HUDEP-2 (cell line): ENCODE results near the gene MEMO1.
"Not testable (repeated sequence)": the region's sequence is repeated elsewhere in the genome, so short reads cannot be mapped to it uniquely, and the experiment has no call there.

Experiments
- DNase-seq, 76 experiments: peaks; one replicate each; lab custom pipeline; 2025; ENCODE audit not compliant: unreplicated experiment in 76 of 76; lab: John Stamatoyannopoulos, UW

Gene MEMO1

DNA sequence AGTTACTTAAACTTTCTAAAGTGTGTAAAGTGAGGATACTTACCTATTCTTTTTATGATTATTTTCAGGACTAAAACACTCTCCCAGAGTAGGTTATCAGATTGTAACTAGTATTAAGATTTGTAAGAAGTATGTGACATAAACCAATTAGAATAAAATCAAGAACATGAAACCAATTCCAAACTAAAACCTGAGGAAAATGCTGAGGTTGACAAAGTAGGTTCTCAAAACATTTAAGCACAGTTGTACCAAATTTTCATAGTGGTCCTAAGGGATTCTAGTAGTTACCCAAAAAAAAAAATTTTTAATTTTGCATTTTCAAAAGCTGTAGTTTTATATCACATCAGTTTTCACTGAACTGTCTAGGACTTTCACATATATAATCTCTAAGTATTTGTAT, 157.3 kb downstream of the MEMO1 start:
- DNase-seq: no peak

- DNase-seq: not testable (repeated sequence)
Measured at GRCh38 chr2:31842150-31842549, 168.7 kb downstream of the MEMO1 start.

- no peak for DNase-seq
Measured at GRCh38 chr2:31835450-31835849, 175.4 kb downstream of the MEMO1 start.

DNA sequence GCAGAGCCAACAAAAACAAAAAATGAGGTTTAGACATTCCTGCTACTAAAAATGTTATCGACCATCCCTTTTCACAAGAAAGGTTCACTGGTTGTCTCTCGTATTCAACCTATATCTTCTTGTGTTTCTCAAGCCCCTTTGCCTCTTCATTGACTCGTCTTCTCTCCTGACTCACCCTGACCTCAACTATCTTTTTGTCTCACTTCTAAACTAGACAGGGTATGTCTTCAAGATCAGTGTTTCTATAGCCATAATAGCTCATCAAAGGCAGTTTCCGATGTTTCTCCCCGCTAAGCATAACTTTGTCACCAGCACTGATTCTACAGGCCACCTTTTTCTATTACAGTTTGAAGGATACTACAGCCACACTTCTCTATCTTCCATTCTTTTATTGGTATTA, 178.4 kb downstream of the MEMO1 start:
- no peak for DNase-seq

DNA sequence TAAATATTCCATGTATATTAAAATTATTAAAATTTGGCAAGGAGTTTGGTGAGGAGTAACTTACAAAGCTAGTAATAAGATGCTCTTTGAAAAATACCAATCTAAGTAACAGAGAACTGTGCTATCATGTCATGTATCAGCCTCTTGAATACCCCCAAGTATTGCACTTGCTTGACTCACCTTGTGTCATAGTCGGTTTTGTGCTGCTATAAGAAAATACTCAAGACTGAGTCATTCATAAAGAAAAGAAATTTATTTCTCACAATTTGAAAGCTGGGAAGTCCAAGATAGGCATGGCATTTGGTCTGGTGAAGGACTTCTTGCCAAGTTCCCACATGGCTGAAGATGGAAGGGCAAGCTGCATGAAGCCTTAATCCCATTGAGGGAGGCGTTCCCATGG, 179.2 kb downstream of the MEMO1 start:
- DNase-seq: no peak

GRCh38 chr2:31828891-31829290, 181.9 kb downstream of the MEMO1 start:
- DNase-seq: no peak

GRCh38 chr2:31823558-31823957, 187.2 kb downstream of the MEMO1 start:
- DNase-seq: no peak

- no peak for DNase-seq
Measured at GRCh38 chr2:31822587-31822986, 188.2 kb downstream of the MEMO1 start.
